Liver (tissue), 3 donors: ENCODE data around the gene CNST.

Experiments used
- RAD21 ChIP-seq, 2 donors: IDR thresholded peaks; 2 replicates each; pipeline ENCODE4 v1.6.1; 2016; ENCODE audit warnings: antibody characterized with exemption in 2 of 2, mild to moderate bottlenecking in 2 of 2
- YY1 ChIP-seq: IDR thresholded peaks from 2 replicates; pipeline ENCODE4 v1.6.1; 2016; ENCODE audit warnings: antibody characterized with exemption, mild to moderate bottlenecking
- TF ChIP-seq, protein P1 (sequence below): IDR thresholded peaks from 2 replicates; pipeline ENCODE4 v1.6.1; 2016; ENCODE audit warnings: antibody characterized with exemption
- TF ChIP-seq, protein P2 (sequence below): fragments of 150-350 bp; IDR thresholded peaks from 2 replicates; pipeline ENCODE4 v1.5.1; 2017; ENCODE audit warnings: improper control_type of control experiment, low read depth, low read length; ENCODE audit not compliant: missing input control
- TF ChIP-seq, protein P3 (sequence below): IDR thresholded peaks from 2 replicates; pipeline ENCODE4 v1.6.1; 2016; ENCODE audit warnings: antibody characterized with exemption, mild to moderate bottlenecking
- donor health status: healthy.
- donor health status: healthy.

DNA sequence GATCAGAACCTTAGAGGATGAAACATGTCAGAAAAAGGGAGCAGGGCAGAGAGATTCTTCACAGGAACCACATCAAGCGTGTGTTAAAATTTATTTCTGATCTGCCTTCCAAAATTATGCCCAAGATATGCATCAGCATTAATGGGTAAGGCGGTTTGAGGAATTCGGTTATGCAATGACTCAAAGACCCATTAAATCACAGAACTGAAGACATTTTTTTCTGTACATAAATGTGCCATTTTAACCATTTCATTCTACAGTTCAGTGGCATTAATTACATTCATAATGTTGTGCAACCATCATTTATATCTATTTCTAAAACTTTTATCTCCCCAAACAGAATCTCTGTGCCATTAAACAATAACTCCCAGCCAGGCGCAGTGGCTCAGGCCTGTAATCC is 43.4 kb downstream of the CNST start:
- no peak for TF ChIP-seq RAD21 (IDR thresholded peaks at IDR 0.05)
- TF ChIP-seq YY1, result no peak
- TF ChIP-seq, protein P1, sequence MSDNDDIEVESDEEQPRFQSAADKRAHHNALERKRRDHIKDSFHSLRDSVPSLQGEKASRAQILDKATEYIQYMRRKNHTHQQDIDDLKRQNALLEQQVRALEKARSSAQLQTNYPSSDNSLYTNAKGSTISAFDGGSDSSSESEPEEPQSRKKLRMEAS, result no peak
- TF ChIP-seq, protein P2, sequence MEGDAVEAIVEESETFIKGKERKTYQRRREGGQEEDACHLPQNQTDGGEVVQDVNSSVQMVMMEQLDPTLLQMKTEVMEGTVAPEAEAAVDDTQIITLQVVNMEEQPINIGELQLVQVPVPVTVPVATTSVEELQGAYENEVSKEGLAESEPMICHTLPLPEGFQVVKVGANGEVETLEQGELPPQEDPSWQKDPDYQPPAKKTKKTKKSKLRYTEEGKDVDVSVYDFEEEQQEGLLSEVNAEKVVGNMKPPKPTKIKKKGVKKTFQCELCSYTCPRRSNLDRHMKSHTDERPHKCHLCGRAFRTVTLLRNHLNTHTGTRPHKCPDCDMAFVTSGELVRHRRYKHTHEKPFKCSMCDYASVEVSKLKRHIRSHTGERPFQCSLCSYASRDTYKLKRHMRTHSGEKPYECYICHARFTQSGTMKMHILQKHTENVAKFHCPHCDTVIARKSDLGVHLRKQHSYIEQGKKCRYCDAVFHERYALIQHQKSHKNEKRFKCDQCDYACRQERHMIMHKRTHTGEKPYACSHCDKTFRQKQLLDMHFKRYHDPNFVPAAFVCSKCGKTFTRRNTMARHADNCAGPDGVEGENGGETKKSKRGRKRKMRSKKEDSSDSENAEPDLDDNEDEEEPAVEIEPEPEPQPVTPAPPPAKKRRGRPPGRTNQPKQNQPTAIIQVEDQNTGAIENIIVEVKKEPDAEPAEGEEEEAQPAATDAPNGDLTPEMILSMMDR, result no peak
- TF ChIP-seq, protein P3, sequence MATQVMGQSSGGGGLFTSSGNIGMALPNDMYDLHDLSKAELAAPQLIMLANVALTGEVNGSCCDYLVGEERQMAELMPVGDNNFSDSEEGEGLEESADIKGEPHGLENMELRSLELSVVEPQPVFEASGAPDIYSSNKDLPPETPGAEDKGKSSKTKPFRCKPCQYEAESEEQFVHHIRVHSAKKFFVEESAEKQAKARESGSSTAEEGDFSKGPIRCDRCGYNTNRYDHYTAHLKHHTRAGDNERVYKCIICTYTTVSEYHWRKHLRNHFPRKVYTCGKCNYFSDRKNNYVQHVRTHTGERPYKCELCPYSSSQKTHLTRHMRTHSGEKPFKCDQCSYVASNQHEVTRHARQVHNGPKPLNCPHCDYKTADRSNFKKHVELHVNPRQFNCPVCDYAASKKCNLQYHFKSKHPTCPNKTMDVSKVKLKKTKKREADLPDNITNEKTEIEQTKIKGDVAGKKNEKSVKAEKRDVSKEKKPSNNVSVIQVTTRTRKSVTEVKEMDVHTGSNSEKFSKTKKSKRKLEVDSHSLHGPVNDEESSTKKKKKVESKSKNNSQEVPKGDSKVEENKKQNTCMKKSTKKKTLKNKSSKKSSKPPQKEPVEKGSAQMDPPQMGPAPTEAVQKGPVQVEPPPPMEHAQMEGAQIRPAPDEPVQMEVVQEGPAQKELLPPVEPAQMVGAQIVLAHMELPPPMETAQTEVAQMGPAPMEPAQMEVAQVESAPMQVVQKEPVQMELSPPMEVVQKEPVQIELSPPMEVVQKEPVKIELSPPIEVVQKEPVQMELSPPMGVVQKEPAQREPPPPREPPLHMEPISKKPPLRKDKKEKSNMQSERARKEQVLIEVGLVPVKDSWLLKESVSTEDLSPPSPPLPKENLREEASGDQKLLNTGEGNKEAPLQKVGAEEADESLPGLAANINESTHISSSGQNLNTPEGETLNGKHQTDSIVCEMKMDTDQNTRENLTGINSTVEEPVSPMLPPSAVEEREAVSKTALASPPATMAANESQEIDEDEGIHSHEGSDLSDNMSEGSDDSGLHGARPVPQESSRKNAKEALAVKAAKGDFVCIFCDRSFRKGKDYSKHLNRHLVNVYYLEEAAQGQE, result no peak
